NCI-H2029 treated with DMSO at 0.1 percent for 48 hours (cell line): Measurements from ENCODE around the gene AKAP9.
"Not testable (repeated sequence)": the region's sequence is repeated elsewhere in the genome, so short reads cannot be mapped to it uniquely, and the experiment has no call there.

Experiments used
- DNase-seq: peaks from one replicate; lab custom pipeline; 2025; lab: John Stamatoyannopoulos, UW

Gene AKAP9

DNA sequence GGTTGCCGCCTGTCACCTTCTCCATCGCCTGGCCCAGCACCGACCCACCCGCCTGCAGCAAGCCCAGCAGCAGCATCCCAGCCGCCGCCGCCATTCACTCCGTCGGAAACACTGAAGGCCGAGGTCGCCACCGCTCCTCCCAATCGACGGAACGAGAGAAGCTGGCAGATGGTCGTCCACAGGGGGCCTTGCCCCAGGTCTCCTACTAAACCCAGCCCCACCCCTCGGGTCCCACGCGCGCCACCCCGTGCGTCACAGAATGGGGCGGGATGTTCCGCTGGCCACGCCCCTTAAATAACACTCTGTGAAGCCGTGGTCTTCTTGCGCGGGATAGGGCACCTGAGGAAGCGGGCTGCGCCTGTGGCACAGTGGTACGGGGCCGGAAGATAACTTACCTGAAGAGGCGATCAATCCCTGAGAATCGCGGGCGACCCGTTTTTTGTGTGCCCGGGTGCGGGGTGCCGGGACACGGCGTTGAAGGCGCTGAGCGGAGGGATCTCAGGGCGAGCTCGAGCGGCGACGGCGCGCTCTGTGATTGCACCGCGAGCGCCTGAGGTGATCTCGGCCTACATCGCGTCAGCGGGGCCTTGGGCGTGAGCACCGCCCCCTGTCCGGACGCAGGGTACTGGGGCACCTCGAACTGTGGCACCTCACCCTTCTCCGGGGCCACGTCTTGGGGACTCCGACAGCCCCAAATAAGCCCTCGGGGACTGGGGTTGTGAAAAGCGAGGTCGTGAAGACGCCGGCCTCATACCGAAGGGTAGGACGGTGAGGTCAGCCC lies 193.8 kb downstream of the AKAP9 start, which contains the start of gene CYP51A1:
TSS of gene CYP51A1 (minus strand) at position 207 of the 781 bp plus-strand sequence. CDS start at position 94, 113 bp downstream.
- peak; percentile 74 for DNase-seq

DNA sequence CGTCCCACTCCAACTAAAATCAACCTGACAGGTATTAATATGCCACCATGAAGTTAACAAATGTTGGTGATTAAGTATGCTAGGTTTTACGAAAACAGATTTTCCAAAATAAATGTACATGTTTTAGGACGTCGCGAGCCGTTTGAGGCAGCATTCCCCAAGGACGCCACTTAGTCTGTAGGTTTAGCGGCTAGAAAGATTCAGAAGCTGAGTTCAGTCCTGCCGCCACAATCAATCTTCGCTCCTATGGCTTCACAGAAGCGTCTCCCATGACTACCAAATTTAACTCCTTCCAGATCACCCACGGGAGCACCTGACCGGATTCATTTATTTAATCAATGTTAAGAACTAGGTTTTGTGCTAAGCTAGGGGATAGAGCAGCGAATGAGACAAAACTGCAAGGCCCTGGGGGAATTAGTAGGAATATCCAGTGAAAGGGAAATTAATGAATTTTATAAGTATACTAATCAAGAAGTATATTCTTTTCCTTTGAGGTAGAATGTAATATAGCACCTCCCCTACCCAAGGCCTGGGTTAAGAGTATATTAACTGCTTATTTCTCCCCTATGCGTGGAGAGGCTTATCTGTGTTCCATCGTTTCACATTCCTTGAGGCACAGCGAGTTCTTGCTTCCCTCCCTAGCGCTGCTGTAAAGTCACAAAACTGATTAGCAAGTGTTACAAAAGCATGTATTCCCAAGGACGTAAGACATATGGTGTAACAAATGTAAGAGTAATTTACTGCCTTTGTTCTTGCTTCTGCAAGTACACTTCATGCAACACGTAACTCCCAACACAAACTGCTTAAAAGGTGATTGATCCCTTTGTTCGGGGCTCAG lies 194.6 kb downstream of the AKAP9 start:
- no peak for DNase-seq

DNA sequence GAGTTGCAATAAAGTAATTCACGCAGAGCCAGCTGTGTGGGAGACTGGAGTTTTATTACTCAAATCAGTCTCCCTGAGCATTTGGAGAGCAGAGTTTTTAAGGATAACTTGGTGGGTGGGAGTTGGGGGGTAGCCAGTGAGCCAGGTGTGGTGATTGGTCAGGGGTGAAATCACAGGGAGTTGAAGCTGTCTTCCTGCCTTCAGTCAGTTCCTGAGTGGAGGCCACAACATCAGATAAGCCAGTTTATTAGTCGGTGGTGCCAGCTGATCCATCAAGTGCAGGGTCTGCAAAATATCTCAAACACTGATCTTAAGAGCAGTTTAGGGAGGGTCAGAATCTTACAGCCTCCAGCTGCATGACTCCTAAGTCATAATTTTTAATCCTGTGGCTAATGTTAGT lies 196.9 kb downstream of the AKAP9 start:
- DNase-seq: no peak

DNA sequence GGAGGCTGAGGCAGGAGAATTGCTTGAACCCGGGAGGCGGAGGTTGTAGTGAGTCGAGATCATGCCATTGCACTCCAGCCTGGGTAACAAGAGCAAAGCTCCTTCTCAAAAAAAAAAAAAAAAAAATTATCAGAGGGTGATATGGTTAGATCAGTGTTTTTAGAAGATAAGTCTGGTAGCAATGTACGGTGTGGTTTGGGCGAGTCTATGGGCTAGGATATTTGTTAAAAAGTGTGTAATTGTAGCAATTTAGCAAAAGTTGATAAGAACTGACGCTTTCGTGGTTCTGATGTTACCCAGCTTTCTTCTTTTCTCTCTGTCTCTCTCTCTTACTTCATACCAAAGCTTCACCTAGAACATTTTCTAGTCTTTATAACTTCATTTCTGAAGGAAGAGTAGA lies 200.5 kb downstream of the AKAP9 start:
- no peak for DNase-seq

DNA sequence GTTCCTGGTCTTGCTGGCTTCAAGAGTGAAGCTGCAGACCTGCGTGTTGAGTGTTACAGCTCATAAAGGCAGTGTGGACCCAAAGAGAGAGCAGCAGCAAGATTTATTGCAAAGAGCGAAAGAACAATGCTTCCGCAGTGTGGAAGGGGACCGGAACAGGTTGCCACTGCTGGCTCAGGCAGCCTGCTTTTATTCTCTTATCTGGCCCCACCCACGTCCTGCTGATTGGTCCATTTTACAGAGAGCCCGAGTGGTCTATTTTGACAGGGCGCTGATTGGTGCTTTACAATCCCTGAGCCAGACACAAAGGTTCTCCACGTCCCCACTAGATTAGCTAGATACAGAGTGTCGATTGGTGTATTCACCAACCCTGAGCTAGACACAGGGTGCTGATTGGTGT lies 202.1 kb downstream of the AKAP9 start:
- not testable (repeated sequence) for DNase-seq

DNA sequence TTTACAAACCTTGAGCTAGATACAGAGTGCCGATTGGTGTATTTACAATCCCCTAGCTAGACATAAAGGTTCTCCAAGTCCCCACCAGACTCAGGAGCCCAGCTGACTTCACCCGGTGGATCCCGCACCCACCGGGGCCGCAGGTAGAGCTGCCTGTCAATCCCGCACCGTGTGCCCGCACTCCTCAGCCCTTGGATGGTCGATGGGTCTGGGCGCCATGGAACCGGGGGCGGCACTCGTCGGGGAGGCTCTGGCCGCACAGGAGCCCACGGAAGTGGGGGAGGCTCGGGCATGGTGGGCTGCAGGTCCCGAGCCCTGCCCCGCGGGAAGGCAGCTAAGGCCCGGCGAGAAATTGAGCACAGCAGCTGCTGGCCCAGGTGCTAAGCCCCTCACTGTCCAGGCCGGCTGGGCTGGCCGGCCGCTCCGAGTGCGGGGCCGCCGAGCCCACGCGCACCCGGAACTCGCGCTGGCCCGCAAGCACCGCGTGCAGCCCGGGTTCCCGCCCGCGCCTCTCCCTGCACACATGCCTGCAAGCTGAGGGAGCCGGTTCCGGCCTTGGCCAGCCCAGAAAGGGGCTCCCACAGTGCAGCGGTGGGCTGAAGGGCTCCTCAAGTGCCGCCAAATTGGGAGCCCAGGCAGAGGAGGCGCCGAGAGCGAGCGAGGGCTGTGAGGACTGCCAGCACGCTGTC lies 202.7 kb downstream of the AKAP9 start:
- not testable (repeated sequence) for DNase-seq

DNA sequence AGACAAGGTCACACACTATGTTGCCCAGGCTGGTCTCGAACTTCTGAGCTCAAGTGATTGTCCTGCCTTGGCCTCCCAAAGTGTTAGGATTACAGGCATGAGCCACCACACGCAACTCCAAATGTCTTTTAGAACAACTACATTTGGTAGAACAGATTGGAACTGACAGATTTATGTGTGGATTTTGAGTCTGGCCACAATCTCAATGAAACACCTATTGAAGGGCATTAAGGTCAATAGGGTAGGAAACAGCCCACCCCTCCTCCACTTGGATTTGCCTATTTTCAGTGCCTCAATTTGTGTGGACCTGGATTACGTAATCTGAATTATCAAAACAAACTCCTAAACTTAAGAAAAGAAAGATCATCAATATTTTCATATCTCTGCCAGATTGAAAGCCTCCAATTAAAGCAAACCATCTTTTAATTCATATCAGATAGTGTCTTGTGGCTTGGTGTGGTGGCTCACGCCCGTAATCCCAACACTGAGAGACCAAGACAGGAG lies 209.1 kb downstream of the AKAP9 start:
- no peak for DNase-seq

DNA sequence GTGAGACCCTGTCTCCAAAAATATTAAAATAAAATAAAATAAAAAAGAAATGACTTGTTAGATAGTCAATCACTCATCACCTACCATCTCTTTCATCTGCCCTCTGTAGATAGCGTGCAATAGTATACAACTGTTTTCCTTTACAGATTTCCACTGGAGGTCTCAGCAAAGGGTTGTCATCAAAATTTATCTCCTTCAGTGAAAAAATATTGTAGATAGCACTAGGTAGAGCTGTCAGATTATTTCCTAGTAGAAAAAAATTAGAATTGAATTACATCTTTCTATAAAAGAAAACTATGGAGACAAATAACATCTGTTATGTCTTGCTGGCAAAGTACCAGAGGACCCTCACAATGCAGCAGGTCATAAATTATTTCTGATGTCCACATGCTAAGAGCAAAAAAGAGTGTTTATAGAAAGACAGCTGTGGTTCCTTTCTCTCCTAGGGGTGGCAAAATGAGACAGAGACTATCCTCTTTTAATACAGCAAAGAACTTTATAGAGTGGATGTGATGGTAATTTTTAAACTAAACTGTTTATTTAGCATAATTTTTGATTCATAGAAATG lies 209.9 kb downstream of the AKAP9 start:
- no peak for DNase-seq

DNA sequence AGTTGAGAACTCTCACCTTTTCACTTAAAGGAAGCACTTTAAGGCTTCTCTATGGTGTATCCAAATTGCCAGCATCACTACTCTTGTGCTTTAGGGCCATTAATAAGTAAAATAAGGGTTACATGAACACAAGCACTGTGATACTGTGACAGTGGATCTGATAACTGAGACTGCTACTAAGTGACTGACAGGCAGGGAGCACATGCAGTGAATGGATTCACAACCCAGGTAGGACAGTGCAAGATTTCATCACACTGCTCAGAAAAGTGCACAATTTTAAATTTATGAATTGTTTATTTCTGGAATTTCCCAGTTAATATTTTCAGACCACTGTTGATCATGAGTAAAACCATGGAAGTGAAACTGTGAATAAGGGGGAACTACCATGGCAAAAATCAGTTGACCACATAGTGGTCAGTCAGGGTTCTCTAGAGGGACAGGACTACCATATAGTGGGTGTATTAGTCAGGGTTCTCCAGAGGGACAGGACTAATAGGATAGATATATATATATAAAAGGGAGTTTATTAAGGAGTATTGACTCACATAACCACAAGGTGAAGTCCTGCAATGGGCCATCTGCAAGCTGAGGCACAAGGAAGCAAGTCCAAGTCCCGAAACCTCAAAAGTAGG lies 214.6 kb downstream of the AKAP9 start:
- no peak for DNase-seq

DNA sequence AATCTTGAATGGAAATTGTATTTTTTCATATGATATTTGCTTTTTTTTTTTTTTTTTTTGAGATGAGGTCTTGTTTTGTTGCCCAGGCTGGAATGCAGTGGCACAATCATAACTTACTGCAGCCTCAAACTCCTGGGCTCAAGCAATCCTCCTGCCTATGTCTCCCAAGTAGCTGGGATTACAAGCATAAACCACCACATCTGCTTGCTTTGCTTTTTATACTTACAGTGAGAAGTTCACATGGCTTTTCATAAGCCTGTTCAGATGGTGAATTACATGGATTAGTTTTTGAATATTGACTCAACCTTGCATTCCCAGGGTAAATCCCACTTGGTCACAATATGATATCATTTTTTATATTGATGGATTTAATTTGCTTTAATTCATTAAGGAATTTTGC lies 216.3 kb downstream of the AKAP9 start:
- DNase-seq: no peak

DNA sequence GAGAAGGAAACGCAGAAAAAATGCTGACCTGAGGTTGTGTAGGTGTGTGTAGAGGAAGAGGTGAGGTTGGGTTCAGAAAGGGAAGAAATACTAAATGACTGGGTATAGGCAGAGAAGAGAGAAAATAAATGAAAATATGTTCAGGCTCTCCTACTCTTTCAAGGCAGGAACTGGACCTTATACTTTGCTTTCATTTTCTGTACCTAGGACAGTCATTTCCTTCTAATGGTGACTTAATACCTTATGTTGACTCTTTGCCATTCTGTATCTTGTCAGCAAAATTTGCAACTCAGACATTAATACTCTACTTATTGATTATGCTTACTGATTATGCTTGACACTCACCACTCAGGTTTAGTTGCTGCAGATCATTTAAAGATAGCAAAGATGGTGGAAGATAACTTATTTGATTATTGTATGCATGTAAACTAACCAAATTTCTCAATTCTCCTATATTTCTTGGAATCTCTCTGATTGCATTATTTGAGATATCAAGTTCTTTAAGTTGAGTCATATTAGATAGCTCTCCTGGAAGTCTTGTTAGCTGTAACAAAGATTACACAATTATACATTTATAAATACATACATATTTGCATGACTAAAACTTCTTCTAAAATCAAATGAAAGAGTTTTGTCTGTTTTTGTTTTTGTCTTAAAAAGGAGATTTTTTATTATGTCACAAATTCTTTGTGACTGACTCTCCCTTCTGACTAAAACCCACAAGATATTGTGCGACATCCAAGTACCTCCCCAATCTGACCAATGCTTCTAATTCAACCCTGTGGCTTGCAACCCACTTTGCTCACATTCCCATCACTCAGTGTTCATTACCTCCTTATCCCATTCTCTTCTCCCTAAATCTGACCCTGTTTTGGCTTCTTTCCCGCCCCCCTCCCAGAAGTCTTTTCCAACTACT lies 218.3 kb downstream of the AKAP9 start:
- no peak for DNase-seq
